Medulla oblongata (tissue), 1 donor: ENCODE results near the gene GPR179.

Experiments
- DNase-seq: peaks from one replicate; pipeline ENCODE4 v3.0.0-alpha.2; 2015; ENCODE audit errors: extremely low spot score

GPR179 gene

DNA sequence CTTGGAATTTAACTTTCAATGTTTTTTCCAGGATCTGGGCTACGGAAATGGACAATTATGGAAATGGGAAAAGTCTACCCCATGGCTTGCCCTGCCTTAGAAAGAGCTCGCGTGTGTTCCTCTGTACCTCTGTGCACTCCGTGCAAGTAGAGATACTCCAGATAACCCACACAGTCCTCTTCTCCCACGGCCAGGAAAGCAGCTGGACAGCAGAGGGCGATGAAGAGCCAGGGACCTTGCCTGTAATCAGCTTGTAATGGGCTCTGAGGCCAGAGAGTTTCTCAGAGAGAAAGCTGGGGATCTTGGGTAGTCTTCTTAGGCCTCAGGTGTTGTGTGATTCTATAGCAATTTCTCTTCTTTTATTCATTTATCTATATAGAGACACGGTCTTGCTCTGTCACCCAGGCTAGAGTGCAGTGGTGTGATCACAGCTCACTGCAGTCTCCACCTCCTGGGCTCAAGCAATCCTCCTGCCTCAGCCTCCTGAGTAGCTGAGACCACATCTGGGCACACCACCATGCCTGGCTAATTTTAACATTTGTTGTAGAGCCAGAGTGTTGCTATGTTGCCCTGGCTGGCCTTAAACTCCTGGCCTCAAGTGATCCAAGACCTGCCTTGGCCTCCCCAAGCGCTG, 5.5 kb upstream of the GPR179 start:
- DNase-seq = peak; percentile 95

DNA sequence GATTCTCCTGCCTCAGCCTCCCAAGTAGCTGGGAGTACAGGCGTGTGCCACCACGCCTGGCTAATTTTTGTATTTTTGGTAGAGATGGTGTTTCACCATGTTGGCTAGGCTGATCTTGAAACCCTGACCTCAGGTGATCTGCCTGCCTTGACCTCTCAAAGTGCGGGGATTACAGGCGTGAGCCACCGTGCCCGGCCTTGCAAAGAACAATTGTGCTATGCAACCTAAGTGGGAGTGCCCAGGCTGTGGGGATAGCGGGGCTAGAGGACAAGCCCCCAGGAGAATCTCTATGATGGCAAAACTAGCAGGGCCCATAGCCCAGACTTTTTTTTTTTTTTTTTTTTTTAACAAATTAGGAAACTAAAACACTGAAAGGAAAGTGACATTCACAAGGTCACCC, 2.0 kb upstream of the GPR179 start:
- DNase-seq = no peak

DNA sequence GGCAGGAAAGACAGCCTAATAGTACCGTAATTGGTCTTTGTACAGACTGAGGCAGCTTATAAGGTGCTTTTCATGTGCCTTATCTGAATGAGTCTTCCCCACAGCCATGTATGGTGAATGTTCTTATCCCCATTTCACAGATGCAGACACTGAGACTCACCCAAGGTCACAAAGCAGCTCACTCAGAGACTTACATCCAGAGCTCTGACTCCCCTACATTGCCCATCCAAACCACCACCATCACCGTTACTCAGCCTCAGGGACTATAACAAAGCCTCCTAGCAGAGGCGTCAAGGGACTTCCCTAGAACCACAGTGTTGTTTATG, 627 bp upstream of the GPR179 start:
- DNase-seq = no peak

DNA sequence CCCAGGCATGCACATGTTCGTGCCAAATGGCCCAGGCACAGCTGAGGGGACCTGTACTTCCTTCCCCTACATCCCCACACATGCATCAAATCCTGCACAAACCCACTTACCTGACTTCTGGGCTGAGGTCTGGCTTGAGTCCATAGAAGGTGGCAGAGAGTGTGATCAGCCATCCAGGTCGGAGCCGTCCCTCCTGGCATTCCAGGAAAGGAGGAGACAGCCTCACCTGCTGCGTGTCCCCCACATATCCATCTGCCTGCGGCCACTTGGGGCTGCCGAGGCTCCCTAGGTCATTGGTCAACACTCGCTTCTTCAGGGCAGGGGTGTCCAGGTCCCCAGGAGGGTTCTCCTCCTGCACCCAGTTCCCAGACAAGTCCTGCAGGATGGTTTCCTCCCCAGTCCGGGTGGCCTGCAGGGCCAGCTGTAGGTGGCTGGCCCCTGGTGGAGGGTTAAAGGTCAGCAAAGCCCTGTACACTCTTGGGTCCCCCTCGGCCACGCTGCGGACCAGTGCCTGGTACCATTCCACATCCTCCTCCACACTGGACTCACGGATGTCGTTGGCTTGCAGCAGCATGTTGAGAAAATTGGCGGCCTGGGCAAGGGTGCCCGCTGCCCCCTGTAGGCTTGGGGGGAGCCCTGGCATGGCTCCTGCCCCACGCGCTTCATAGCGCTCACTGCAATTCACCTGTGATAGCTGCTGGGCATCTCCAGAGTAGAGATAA, 709 bp downstream of the GPR179 start:
- DNase-seq = no peak

DNA sequence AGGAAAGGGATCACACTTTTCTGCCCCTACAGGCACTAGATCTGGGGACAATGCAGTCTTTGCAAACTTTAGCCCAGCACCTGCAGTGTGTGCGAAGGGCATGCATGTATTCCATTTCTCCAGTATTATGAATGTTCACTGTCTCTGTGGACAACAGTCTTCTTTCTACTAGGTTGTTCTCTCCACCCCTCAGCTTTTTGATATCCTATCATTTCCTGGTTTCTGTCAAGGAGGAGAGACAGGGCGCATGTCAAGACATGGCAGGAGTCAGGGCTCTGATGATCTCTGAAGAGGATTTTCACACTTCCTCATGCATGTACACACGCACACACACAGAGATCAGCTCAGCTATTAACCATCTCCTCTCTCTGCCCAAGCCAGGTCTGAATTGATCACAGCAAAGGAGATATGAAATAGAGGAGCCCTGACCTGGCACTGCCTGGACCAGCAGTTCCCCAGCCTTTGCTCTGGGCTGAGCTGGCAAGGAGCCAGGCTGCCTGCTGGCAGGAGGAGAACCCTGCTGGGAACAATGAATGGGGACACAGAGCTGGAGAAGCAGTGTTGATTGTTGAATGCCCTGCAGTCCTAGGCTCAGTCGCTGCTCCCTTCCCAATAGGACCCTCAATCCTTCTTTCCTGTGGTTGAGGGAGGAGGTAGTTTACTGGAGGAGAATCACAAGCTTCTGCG, 2.6 kb downstream of the GPR179 start:
- DNase-seq = peak; percentile 92

DNA sequence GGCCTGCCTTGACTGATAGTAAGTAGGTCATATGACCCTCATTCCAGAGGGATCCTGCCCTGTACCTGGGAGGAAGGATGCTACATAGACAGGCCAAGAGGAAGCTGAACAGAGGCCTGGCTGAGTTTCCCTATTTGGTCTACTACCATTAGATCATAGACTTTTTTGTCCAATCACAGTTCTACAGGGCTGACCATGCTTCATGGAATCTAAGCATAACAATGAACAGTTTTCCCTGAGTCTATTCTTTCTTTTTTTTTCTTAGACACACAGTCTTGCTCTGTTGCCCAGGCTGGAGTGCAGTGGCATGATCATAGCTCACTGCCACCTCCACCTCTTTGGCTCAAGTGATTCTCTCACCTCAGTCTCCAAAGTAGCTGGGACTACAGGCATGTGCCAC, 3.9 kb downstream of the GPR179 start:
- DNase-seq = no peak

DNA sequence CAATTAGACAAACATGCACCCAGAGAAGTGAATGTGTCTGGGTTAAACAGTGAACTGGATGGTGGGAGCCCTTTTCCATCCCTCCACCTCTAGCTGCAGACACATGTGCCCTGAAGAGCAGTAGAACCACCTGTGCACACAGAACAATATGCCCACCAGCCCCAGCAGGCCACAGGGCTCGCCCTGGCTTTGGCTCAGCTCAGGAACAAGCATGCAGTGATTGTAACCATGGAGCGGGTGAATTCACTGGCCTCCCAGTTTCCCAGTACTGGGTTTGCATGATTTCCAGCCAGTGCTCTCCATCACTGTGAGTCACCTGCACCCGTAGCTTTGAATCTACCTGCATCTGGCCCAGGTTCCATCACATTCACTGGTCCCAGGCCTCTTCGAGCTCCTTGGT, 5.2 kb downstream of the GPR179 start:
- DNase-seq = no peak

DNA sequence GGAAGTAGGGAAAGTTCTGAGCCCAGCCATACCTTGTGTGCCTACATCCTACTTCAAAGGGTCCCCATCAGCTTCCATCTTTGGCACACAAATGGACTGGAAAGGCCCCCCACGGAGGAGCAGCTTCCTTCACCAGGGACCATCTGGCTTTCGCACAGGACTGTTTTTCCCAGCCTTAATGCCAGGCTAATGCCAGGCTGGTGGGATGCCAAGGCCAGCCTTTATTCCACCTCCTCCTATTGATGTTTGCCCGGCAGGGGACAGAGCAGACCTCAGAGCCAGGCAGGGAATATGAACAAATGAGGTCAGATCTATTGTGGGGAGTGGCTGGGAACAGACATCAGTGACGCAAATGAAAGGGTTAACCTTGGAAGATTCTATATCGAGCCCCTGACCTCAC, 5.7 kb downstream of the GPR179 start:
- DNase-seq = peak; percentile 60

DNA sequence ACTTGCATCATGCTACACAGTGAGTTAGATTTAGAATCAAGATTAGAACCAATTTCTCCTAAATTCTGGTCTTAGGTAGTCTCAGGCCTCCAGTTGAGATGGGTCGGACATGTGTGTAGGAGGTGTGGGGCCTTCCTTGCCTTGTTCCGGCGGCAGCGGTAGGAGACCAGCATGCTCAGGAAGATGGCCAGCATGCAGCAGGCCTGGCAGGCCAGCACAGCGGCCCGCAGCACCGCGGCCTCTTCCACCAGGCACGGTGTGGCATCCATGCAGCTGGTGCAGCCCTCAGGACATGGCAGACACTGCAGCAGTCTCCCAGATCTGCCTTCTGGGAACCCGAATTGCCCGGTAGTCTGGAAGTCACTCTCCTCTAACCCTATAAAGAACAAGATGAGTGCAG, 6.9 kb downstream of the GPR179 start:
- DNase-seq = no peak

DNA sequence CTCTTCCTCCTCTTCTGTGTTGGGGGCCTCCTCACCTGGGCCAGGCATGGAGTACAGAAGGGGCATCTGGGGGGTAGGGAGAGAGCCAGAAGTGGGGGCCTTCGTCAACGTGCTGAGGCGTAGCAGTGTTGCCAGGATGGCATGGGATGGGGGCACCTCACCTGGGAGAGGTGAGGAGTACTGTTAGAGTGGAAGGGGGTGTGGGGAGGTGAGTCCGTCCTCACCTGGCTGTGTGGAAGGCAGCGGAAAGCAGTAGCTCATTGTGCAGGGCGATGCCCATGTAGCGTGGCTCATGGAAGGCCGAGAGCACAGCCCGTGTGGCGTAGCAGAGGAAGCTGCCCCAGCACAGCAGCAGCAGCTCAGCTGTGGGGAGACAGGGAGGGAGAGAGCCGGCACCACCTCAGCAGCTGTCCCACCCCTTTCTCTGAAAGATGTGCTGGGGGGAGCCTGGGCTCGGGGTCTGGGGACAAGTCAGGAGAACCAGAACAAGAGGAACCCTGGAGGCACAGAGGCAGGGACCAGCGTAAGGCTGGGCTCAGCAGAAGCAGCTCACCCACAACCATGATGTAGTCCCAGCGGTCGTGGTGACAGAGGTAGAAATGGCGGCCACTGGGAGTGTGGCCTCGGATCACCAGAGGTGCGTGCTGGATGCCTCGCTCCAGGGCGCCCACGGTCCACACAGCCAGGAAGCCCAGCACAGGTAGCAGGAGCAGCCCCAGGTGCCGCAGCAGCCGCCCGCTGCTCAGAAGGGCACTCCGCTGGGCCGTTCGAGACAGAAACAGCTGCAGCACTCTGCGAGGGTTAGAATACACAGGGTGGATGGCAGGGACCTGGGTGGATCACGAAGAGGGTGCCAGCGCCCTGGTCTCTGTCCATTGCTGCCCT, 9.0 kb downstream of the GPR179 start:
- DNase-seq = no peak

DNA sequence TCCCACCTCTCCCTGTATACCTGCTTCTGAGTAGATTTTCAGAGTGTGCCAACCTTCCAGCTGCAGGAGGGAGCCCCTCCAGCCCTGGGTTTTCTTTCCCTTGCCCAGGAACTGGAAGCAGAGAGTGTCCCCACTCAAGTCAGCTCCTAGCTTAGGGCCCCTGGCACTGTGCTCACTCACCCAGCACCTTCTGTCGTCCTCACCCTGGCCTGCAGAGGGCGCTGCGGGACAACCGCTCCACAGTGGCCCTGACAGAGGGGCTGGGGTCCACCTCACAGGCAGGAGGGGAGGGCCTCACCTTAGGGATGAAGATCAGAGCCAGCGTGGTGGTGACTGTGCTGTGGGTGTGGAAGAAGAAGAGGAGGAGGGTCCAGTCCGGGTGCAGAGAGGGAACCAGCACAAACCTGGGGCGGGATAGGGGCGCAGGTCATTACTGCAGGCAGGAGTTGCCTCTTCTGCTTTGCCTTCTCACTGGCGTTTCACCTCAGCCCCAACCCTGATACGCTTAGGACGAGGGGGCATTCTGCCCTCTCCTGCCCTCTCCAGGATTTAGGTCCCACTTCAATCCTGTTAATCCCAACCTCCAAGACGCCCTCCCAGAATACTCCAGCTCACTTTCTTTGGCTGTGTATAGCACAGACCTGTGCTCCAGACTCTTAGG, 10.0 kb downstream of the GPR179 start:
- DNase-seq = no peak

DNA sequence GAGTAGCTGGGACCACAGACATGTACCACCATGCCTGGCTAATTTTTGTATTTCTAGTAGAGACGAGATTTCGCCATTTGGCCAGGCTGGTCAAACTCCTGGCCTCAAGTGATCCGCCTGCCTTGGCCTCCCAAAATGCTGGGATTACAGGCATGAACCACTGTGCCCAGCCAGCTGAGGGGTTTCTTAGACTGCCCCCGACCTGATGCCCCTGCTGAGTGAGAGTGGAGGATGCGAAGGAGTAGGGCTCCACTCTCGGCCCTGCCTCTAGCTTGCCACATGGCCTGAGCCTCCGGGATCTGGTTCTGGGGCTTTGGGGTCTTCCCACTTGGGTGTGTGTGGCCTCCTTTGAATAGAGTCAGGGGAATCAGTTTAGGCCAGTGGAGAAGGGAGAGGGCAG, 11.0 kb downstream of the GPR179 start:
- DNase-seq = no peak

DNA sequence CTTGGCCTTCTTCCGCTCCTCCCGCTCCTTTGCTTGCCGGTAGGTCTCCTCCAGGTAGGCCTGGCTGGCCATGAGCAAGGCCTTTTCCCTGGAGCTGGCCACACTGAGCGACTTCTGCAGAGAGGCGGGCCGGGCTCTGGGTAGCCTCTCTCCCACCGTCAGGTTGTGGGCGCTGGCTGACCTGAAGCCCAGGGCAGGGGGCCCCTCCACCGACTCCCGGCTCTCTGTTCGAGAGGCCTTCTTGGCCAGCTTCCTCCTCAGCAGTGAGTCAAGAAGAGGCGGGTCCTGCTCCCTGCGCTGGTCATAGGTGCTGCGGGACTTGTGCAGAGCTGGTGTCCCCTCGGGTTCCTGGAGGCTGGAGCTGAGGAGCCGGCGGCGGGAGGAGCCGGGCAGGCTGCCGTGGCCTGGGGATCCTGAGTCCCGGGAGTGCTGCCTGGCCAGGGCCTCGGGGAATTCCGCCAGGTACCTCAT, 12.8 kb downstream of the GPR179 start:
- DNase-seq = no peak

DNA sequence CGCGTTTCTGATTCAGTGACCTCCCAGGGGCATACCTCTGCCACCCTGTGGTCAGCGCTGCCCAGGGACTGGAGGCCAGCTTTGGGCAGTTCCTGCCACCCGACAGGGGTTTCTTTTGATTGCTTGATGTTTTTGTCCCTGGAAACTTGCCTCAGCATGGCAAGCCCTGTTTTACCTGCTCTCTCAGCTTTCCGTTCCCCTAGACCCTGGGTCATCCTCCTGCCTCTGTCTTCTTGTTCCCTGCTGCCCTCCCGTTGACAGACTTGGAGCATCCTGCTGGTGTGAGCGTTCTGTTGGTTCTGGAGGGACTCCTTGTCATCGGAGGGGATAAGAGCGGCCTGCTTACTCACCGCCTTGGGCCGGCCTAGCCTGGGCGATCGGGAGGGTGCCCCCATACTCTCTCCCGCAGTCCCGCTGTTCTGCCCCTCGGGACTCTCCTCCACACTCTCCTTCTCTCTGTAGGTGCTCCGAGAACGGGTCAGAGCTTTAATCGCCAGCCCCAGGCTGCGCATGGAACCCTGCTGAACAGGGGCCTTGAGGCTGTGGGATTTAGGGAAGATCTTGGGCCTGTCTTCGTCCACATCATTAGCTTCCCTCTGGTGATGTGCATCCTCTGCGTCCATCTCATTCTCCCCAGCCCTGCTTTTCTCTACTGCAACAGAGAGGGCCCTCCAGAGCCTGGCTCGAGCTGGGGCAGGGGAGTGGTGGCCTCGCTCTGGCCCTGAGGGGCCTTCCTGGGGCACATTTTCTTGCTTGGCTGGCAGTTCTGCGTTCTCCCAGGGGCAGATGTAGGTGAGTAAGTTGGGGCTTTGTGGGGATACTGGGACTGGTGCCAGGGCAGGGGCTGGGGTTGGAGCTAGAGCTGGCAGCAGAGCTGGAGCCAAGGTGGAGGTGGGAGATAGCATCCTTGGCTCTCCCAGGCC, 13.7 kb downstream of the GPR179 start:
- no peak for DNase-seq

DNA sequence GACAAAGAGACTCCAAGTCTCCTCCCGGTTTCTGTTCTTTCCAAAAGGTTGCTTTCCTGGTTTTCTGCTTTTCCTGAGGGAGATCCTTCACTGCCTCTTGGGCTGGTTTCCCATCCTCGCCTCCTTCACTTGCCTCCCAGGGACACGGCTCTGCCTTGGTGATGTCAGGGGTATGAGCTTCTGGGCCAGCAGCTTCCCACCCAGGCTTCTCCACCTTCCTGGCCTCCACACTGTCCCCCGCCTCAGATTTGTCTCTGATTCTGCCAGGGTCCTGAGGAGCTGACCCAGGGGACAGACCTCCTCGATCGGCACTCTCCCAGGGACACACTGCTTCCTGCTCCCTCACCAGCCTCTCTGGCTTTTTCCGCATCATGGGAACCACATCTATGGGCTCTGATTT, 14.5 kb downstream of the GPR179 start:
- DNase-seq = no peak

DNA sequence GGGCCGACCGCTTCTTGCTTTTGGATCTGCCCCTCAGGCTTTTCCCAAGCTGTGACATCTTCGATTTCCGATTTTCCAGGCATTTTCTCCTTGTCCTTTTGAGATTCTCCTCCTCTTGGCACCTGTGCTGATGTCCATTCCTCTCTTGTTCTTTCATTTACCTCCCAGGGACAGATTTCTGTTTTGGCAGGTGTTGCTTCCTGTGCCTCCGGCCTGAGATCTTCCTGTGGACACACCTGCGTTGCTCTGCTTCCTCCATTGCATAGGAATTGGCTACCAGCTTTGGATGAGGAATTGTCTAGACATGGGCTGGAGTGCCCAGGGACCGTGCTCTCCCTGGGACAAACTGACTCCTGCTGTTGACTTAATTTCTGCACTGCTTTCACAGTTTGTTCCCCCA, 15.1 kb downstream of the GPR179 start:
- no peak for DNase-seq

DNA sequence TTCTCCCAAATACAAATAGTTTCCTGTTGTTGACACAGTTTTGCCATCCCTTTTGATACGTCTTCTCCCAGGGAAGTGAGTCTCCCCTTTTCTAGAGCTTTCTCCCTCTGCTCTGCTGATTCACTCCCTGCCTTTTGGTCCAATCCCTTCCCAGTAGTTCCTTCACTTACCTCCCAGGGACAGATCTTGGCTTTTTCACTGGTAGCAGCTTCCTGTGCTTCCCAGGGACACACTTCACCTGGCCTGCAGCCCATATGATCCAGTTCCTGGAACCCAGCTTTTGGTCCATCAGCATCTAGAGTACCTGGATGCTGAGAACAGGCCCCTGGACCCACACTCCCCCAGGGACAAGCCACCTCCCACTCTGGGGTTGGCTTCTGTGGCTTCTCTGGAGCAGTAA, 15.8 kb downstream of the GPR179 start:
- DNase-seq = no peak

DNA sequence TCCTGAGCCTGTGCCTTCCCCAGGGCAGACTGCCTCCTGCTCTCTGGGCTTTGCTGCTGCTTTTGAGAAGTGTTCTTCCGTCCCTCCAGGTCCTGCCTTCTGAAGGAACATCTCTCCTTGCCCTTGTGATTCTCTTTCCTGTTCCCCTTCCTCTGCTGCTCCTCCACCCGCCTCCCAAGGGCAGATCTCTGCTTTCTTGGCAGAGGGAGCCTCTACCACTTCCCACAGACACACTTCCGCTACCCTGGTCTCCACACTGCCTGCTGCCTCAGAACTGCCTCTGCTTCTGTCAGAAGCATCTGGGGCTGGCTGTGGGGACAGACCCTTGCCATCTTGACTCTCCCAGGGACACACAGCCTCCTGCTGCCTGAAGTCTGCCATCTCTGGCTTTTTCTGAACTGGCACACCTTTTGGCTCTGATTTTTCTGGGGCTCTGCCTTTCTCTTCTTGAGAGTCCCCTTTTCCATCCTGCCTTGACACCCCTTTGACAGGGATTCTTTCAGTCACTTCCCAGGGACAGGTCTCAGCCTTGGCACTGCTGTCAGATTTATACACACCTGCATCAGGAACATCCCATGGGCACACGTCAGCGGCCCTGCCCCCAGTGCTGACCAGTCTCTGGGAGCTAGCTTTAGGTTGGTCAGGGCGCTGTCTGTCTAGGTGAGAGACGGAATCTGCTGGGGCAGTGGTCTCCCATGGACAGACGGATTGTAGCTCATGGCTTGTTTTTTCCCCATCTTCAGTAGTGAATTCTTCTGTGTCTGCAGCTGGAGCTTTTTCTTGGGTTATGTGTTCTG, 16.6 kb downstream of the GPR179 start:
- DNase-seq = peak; percentile 64

DNA sequence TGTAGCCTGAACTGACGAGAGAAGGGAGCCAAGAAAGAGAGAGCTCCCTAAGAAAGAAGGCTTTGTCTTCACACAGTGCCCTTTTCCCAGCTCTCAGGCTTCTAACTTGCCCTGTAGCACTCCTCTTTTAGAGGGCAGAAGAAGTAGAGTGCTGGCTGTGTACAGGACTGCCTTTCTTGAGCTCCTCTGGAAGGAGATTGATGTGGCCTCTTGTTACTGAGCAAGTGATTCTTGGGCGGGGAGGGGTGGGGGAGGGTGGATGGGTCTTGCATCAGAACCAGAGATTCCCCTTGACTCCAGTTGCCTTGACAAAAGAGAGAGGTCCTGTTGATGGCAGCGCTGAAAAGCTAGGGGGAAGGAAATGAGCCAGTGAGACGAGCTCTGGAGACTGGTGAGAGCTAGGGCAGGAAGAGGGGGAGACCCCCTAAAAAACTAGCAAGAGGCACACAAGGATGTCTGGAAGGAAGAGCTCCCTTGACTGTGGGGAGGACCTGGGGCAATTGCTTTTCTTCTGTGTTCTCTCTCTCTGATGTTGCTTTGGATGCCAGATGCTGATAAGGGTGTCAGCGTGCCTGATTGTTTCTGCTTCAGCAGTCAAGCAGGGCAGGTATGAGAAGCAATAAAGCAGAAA, 18.4 kb downstream of the GPR179 start:
- DNase-seq = peak; percentile 77
